ENCODE results near the gene CFLAR. TPM values are rescaled to one million over a fixed set of nuclear protein-coding genes. Genes with fewer than 3 reads are reported as not detected.

Gene CFLAR
- total and polyA plus RNA-seq, 2 donors: 58.5 to 84.5 TPM

GRCh38 chr2:201127570-201127969 lies 11.6 kb downstream of the CFLAR start:
- Histone ChIP-seq H3K36me3 (ENCODE audit: control insufficient read depth in 2 of 2, insufficient read depth in 2 of 2, low read length in 1 of 2) (peaks cover 6 to 14% of the 10 kb centered on the region in 2 donors), H3K4me3 (ENCODE audit: low read length in 2 of 2) (no peak overlapping the region), H3K4me1 (ENCODE audit: control insufficient read depth in 2 of 2, insufficient read depth in 2 of 2, low read length in 2 of 2) (peaks cover 45 to 74% of the 10 kb centered on the region in 2 donors), H3K27me3 (ENCODE audit: control insufficient read depth in 2 of 2, insufficient read depth in 1 of 2, low read length in 1 of 2) (no peaks in the 10 kb centered on the region), H3K9me3 (ENCODE audit: control insufficient read depth in 2 of 2, insufficient read depth in 1 of 2, low read length in 1 of 2) (no peaks in the 10 kb centered on the region), H3K27ac (ENCODE audit: low read depth in 1 of 2, low read length in 1 of 2) (peak overlapping the region; percentile 79 to 85)
- DNase-seq (ENCODE audit: low read depth in 6 of 9, low spot score in 9 of 9): peak in 2 of 9 donors; percentile 32 to 50
- WGBS: 33% methylated on average over 5 of the region's 5 CpGs

GRCh38 chr2:201128033-201128432 lies 12.1 kb downstream of the CFLAR start:
- H3K4me1 ChIP-seq (ENCODE audit: control insufficient read depth in 2 of 2, insufficient read depth in 2 of 2, low read length in 2 of 2): peaks cover 43 to 70% of the 10 kb centered on the region in 2 donors
- WGBS: 94% methylated on average over 1 of the region's 1 CpG

GRCh38 chr2:201128933-201129505 lies 13.1 kb downstream of the CFLAR start:
- no peak overlapping the region for H3K4me3 ChIP-seq (ENCODE audit: low read length in 2 of 2)
- H3K27ac ChIP-seq (ENCODE audit: low read depth in 1 of 2, low read length in 1 of 2): peak overlapping the region; percentile 68 to 81
- no peaks in the 10 kb centered on the region for H3K9me3 ChIP-seq (ENCODE audit: control insufficient read depth in 2 of 2, insufficient read depth in 1 of 2, low read length in 1 of 2)
- DNase-seq (ENCODE audit: low read depth in 6 of 9, low spot score in 9 of 9): peak in 2 of 9 donors; percentile 32 to 53
- H3K36me3 ChIP-seq (ENCODE audit: control insufficient read depth in 2 of 2, insufficient read depth in 2 of 2, low read length in 1 of 2): peaks cover 16 to 28% of the 10 kb centered on the region in 2 donors
- WGBS: 34% methylated on average over 4 of the region's 4 CpGs
- H3K4me1 ChIP-seq (ENCODE audit: control insufficient read depth in 2 of 2, insufficient read depth in 2 of 2, low read length in 2 of 2): peaks cover 40 to 61% of the 10 kb centered on the region in 2 donors
- no peaks in the 10 kb centered on the region for H3K27me3 ChIP-seq (ENCODE audit: control insufficient read depth in 2 of 2, insufficient read depth in 1 of 2, low read length in 1 of 2)

More at GRCh38 chr2:201128033-201128432, 12.1 kb downstream of the CFLAR start:
- Histone ChIP-seq H3K4me3 (ENCODE audit: low read length in 2 of 2) (no peak overlapping the region), H3K36me3 (ENCODE audit: control insufficient read depth in 2 of 2, insufficient read depth in 2 of 2, low read length in 1 of 2) (peaks cover 9 to 19% of the 10 kb centered on the region in 2 donors), H3K27ac (ENCODE audit: low read depth in 1 of 2, low read length in 1 of 2) (peak overlapping the region in 1 of 2 donors; percentile 9), H3K27me3 (ENCODE audit: control insufficient read depth in 2 of 2, insufficient read depth in 1 of 2, low read length in 1 of 2) (no peaks in the 10 kb centered on the region), H3K9me3 (ENCODE audit: control insufficient read depth in 2 of 2, insufficient read depth in 1 of 2, low read length in 1 of 2) (no peaks in the 10 kb centered on the region)
- no peak for DNase-seq (ENCODE audit: low read depth in 6 of 9, low spot score in 9 of 9)

- Histone ChIP-seq H3K27ac (ENCODE audit: low read depth in 1 of 2, low read length in 1 of 2) (peak overlapping the region; percentile 65 to 77), H3K4me3 (ENCODE audit: low read length in 2 of 2) (no peak overlapping the region), H3K9me3 (ENCODE audit: control insufficient read depth in 2 of 2, insufficient read depth in 1 of 2, low read length in 1 of 2) (no peaks in the 10 kb centered on the region), H3K4me1 (ENCODE audit: control insufficient read depth in 2 of 2, insufficient read depth in 2 of 2, low read length in 2 of 2) (peaks cover 25 to 45% of the 10 kb centered on the region in 2 donors), H3K27me3 (ENCODE audit: control insufficient read depth in 2 of 2, insufficient read depth in 1 of 2, low read length in 1 of 2) (no peaks in the 10 kb centered on the region), H3K36me3 (ENCODE audit: control insufficient read depth in 2 of 2, insufficient read depth in 2 of 2, low read length in 1 of 2) (peaks cover 22 to 41% of the 10 kb centered on the region in 2 donors)
- WGBS: 92% methylated on average over 3 of the region's 3 CpGs
- DNase-seq (ENCODE audit: low read depth in 6 of 9, low spot score in 9 of 9): peak in 1 of 9 donors; percentile 31
Observed at GRCh38 chr2:201130524-201131186, 14.7 kb downstream of the CFLAR start.

GRCh38 chr2:201132518-201132917 lies 16.6 kb downstream of the CFLAR start:
- Histone ChIP-seq H3K9me3 (ENCODE audit: control insufficient read depth in 2 of 2, insufficient read depth in 1 of 2, low read length in 1 of 2) (no peaks in the 10 kb centered on the region), H3K4me3 (ENCODE audit: low read length in 2 of 2) (no peak overlapping the region), H3K27me3 (ENCODE audit: control insufficient read depth in 2 of 2, insufficient read depth in 1 of 2, low read length in 1 of 2) (no peaks in the 10 kb centered on the region), H3K27ac (ENCODE audit: low read depth in 1 of 2, low read length in 1 of 2) (no peak overlapping the region), H3K4me1 (ENCODE audit: control insufficient read depth in 2 of 2, insufficient read depth in 2 of 2, low read length in 2 of 2) (peaks cover 8 to 26% of the 10 kb centered on the region in 2 donors), H3K36me3 (ENCODE audit: control insufficient read depth in 2 of 2, insufficient read depth in 2 of 2, low read length in 1 of 2) (peaks cover 40 to 59% of the 10 kb centered on the region in 2 donors)
- no peak for DNase-seq (ENCODE audit: low read depth in 6 of 9, low spot score in 9 of 9)
- WGBS: 17% methylated on average over 1 of the region's 1 CpG

GRCh38 chr2:201135386-201135785 lies 19.4 kb downstream of the CFLAR start:
- no peaks in the 10 kb centered on the region for H3K9me3 ChIP-seq (ENCODE audit: control insufficient read depth in 2 of 2, insufficient read depth in 1 of 2, low read length in 1 of 2)
- WGBS: 92% methylated on average over 4 of the region's 4 CpGs
- H3K4me1 ChIP-seq (ENCODE audit: control insufficient read depth in 2 of 2, insufficient read depth in 2 of 2, low read length in 2 of 2): peaks cover 0 to 12% of the 10 kb centered on the region in 2 donors
- H3K27ac ChIP-seq (ENCODE audit: low read depth in 1 of 2, low read length in 1 of 2): no peak overlapping the region
- no peak for DNase-seq (ENCODE audit: low read depth in 6 of 9, low spot score in 9 of 9)
- no peaks in the 10 kb centered on the region for H3K27me3 ChIP-seq (ENCODE audit: control insufficient read depth in 2 of 2, insufficient read depth in 1 of 2, low read length in 1 of 2)
- no peak overlapping the region for H3K4me3 ChIP-seq (ENCODE audit: low read length in 2 of 2)
- H3K36me3 ChIP-seq (ENCODE audit: control insufficient read depth in 2 of 2, insufficient read depth in 2 of 2, low read length in 1 of 2): peaks cover 60 to 80% of the 10 kb centered on the region in 2 donors

- DNase-seq (ENCODE audit: low read depth in 6 of 9, low spot score in 9 of 9): no peak
- Histone ChIP-seq H3K27me3 (ENCODE audit: control insufficient read depth in 2 of 2, insufficient read depth in 1 of 2, low read length in 1 of 2) (no peaks in the 10 kb centered on the region), H3K9me3 (ENCODE audit: control insufficient read depth in 2 of 2, insufficient read depth in 1 of 2, low read length in 1 of 2) (no peaks in the 10 kb centered on the region), H3K4me3 (ENCODE audit: low read length in 2 of 2) (no peak overlapping the region), H3K27ac (ENCODE audit: low read depth in 1 of 2, low read length in 1 of 2) (no peak overlapping the region), H3K36me3 (ENCODE audit: control insufficient read depth in 2 of 2, insufficient read depth in 2 of 2, low read length in 1 of 2) (peaks cover 63 to 73% of the 10 kb centered on the region in 2 donors), H3K4me1 (ENCODE audit: control insufficient read depth in 2 of 2, insufficient read depth in 2 of 2, low read length in 2 of 2) (no peaks in the 10 kb centered on the region)
- 97% methylated on average over 3 of the region's 3 CpGs for WGBS
Observed at GRCh38 chr2:201136889-201137321, 20.9 kb downstream of the CFLAR start.

- DNase-seq (ENCODE audit: low read depth in 6 of 9, low spot score in 9 of 9): no peak
- no peaks in the 10 kb centered on the region for H3K4me1 ChIP-seq (ENCODE audit: control insufficient read depth in 2 of 2, insufficient read depth in 2 of 2, low read length in 2 of 2)
- H3K36me3 ChIP-seq (ENCODE audit: control insufficient read depth in 2 of 2, insufficient read depth in 2 of 2, low read length in 1 of 2): peaks cover 62 to 74% of the 10 kb centered on the region in 2 donors
- no peaks in the 10 kb centered on the region for H3K27me3 ChIP-seq (ENCODE audit: control insufficient read depth in 2 of 2, insufficient read depth in 1 of 2, low read length in 1 of 2)
- H3K4me3 ChIP-seq (ENCODE audit: low read length in 2 of 2): no peak overlapping the region
- 98% methylated on average over 28 of the region's 28 CpGs for WGBS
- no peaks in the 10 kb centered on the region for H3K9me3 ChIP-seq (ENCODE audit: control insufficient read depth in 2 of 2, insufficient read depth in 1 of 2, low read length in 1 of 2)
- no peak overlapping the region for H3K27ac ChIP-seq (ENCODE audit: low read depth in 1 of 2, low read length in 1 of 2)
Observed at GRCh38 chr2:201137505-201138400, 21.8 kb downstream of the CFLAR start.

Measured in thymus (tissue), 11 donors.